ENCODE results near the gene ZMIZ1.

The ZMIZ1 gene

GRCh38 chr10:79038104-79038840, 30.5 kb upstream of the ZMIZ1 start:
- TF ChIP-seq JUND (IDR thresholded peaks at IDR 0.05; ENCODE audit: low read depth): no peak
- DNase-seq (ENCODE audit: low read depth in 1 of 2, low spot score in 1 of 2): no peak
- in situ Hi-C loops (cut with HindIII; ENCODE audit: low pct_unique_long_range_greater_than_20kb, low sequenced_read_pairs): no loop called here

GRCh38 chr10:79038841-79039201, 29.9 kb upstream of the ZMIZ1 start:
- no peak for TF ChIP-seq JUND (IDR thresholded peaks at IDR 0.05; ENCODE audit: low read depth)
- in situ Hi-C loops (cut with HindIII; ENCODE audit: low pct_unique_long_range_greater_than_20kb, low sequenced_read_pairs): no loop called here
- DNase-seq (ENCODE audit: low read depth in 1 of 2, low spot score in 1 of 2): no peak

GRCh38 chr10:79042639-79043411, 25.9 kb upstream of the ZMIZ1 start:
- in situ Hi-C loops (cut with HindIII; ENCODE audit: low pct_unique_long_range_greater_than_20kb, low sequenced_read_pairs): no loop called here
- DNase-seq (ENCODE audit: low read depth in 1 of 2, low spot score in 1 of 2): no peak
- no peak for TF ChIP-seq JUND (IDR thresholded peaks at IDR 0.05; ENCODE audit: low read depth)

GRCh38 chr10:79044036-79044632, 24.6 kb upstream of the ZMIZ1 start:
- DNase-seq (ENCODE audit: low read depth in 1 of 2, low spot score in 1 of 2): no peak
- TF ChIP-seq JUND (IDR thresholded peaks at IDR 0.05; ENCODE audit: low read depth): no peak
- in situ Hi-C loops (cut with HindIII; ENCODE audit: low pct_unique_long_range_greater_than_20kb, low sequenced_read_pairs): no loop called here

GRCh38 chr10:79044846-79045245, 23.9 kb upstream of the ZMIZ1 start:
- no peak for DNase-seq (ENCODE audit: low read depth in 1 of 2, low spot score in 1 of 2)
- no peak for TF ChIP-seq JUND (IDR thresholded peaks at IDR 0.05; ENCODE audit: low read depth)
- in situ Hi-C loops (cut with HindIII; ENCODE audit: low pct_unique_long_range_greater_than_20kb, low sequenced_read_pairs): no loop called here

- DNase-seq (ENCODE audit: low read depth in 1 of 2, low spot score in 1 of 2): no peak
- no peak for TF ChIP-seq JUND (IDR thresholded peaks at IDR 0.05; ENCODE audit: low read depth)
- in situ Hi-C loops (cut with HindIII; ENCODE audit: low pct_unique_long_range_greater_than_20kb, low sequenced_read_pairs): no loop called here
Observed at GRCh38 chr10:79045566-79046175, 23.1 kb upstream of the ZMIZ1 start.

- in situ Hi-C loops (cut with HindIII; ENCODE audit: low pct_unique_long_range_greater_than_20kb, low sequenced_read_pairs): no loop called here
- no peak for DNase-seq (ENCODE audit: low read depth in 1 of 2, low spot score in 1 of 2)
- no peak for TF ChIP-seq JUND (IDR thresholded peaks at IDR 0.05; ENCODE audit: low read depth)
Observed at GRCh38 chr10:79046326-79046725, 22.4 kb upstream of the ZMIZ1 start.

- no peak for DNase-seq (ENCODE audit: low read depth in 1 of 2, low spot score in 1 of 2)
- TF ChIP-seq JUND (IDR thresholded peaks at IDR 0.05; ENCODE audit: low read depth): no peak
- in situ Hi-C loops (cut with HindIII; ENCODE audit: low pct_unique_long_range_greater_than_20kb, low sequenced_read_pairs): no loop called here
Observed at GRCh38 chr10:79046741-79047583, 21.8 kb upstream of the ZMIZ1 start.

- TF ChIP-seq JUND (IDR thresholded peaks at IDR 0.05; ENCODE audit: low read depth): no peak
- in situ Hi-C loops (cut with HindIII; ENCODE audit: low pct_unique_long_range_greater_than_20kb, low sequenced_read_pairs): no loop called here
- DNase-seq (ENCODE audit: low read depth in 1 of 2, low spot score in 1 of 2): no peak
Observed at GRCh38 chr10:79047584-79047874, 21.2 kb upstream of the ZMIZ1 start.

- in situ Hi-C loops (cut with HindIII; ENCODE audit: low pct_unique_long_range_greater_than_20kb, low sequenced_read_pairs): no loop called here
- no peak for TF ChIP-seq JUND (IDR thresholded peaks at IDR 0.05; ENCODE audit: low read depth)
- DNase-seq (ENCODE audit: low read depth in 1 of 2, low spot score in 1 of 2): no peak
Observed at GRCh38 chr10:79047875-79048638, 20.7 kb upstream of the ZMIZ1 start.

GRCh38 chr10:79048639-79049550, 19.9 kb upstream of the ZMIZ1 start:
- peak in 1 of 2 experiments; percentile 71 for DNase-seq (ENCODE audit: low read depth in 1 of 2, low spot score in 1 of 2)
- TF ChIP-seq JUND (IDR thresholded peaks at IDR 0.05; ENCODE audit: low read depth): no peak
- in situ Hi-C loops (cut with HindIII; ENCODE audit: low pct_unique_long_range_greater_than_20kb, low sequenced_read_pairs): no loop called here
